CD4-positive, alpha-beta T cell (primary cell): Measurements from ENCODE around the gene CDC42BPG. TPM values are rescaled to one million over a fixed set of nuclear protein-coding genes. Genes with fewer than 3 reads are reported as not detected.

Experiments
- ATAC-seq: fragments of 200-7000 bp; cut with Tn5 transposase; one replicate; pipeline ENCODE4 v1.10.0; 2022; ENCODE audit warnings: mild to moderate bottlenecking; ENCODE audit not compliant: poor library complexity
- CTCF ChIA-PET: fragments of 350-600 bp; sonication (Branson Sonifier 250); formaldehyde crosslinking; loops from one replicate; lab custom pipeline; 2021; ENCODE audit warnings: antibody characterized with exemption, inconsistent platforms; lab: Charles Lee
- POLR2A ChIA-PET: fragments of 350-600 bp; sonication (Branson Sonifier 250); formaldehyde crosslinking; loops from one replicate; lab custom pipeline; 2021; ENCODE audit warnings: antibody characterized with exemption, inconsistent platforms; lab: Charles Lee
- DNase-seq, 14 experiments: peaks; one replicate each; pipeline ENCODE4 v3.0.0-alpha.2; 2013 to 2020; ENCODE audit warnings: mixed read lengths in 2 of 14
- H3K27ac ChIP-seq, 2 donors: one replicate each; pipeline versions ENCODE4 v1.5.1 to v1.7.0; 2013; ENCODE audit warnings: low read length in 2 of 2, low read depth in 1 of 2, mild to moderate bottlenecking in 1 of 2
- H3K27me3 ChIP-seq, 2 experiments: 1 replicate in 1 of 2; 2 replicates in 1 of 2; pipeline versions ENCODE4 v1.6.1 to v1.7.0; 2013; ENCODE audit warnings: low read length in 2 of 2, control low read depth in 1 of 2, mild to moderate bottlenecking in 1 of 2, moderate library complexity in 1 of 2; ENCODE audit not compliant: insufficient read depth in 2 of 2, control insufficient read depth in 1 of 2
- H3K36me3 ChIP-seq: one replicate; pipeline ENCODE4 v1.6.1; 2013; ENCODE audit warnings: low read length, control low read depth; ENCODE audit not compliant: insufficient read depth
- H3K4me1 ChIP-seq: one replicate; pipeline ENCODE4 v1.6.1; 2013; ENCODE audit warnings: low read length, control low read depth; ENCODE audit not compliant: insufficient read depth
- H3K4me3 ChIP-seq: one replicate; pipeline ENCODE4 v1.5.1; 2013; ENCODE audit warnings: mild to moderate bottlenecking, low read length, moderate library complexity
- H3K9me3 ChIP-seq, 2 experiments: 1 replicate in 1 of 2; 2 replicates in 1 of 2; pipeline versions ENCODE4 v1.6.1 to v1.7.0; 2013; ENCODE audit warnings: low read length in 2 of 2, mild to moderate bottlenecking in 2 of 2, control low read depth in 1 of 2, moderate library complexity in 1 of 2; ENCODE audit not compliant: control insufficient read depth in 1 of 2, insufficient read depth in 1 of 2
- H3K27ac Mint-ChIP-seq: one replicate; pipeline ENCODE4 v1.8.0; 2020; ENCODE audit warnings: mixed read lengths
- H3K27me3 Mint-ChIP-seq: one replicate; pipeline ENCODE4 v1.8.0; 2021; ENCODE audit warnings: mixed read lengths
- H3K36me3 Mint-ChIP-seq: one replicate; pipeline ENCODE4 v1.8.0; 2021; ENCODE audit warnings: low read depth, mixed read lengths
- H3K4me1 Mint-ChIP-seq: one replicate; pipeline ENCODE4 v1.8.0; 2021; ENCODE audit warnings: low read depth, mixed read lengths
- H3K4me3 Mint-ChIP-seq: one replicate; pipeline ENCODE4 v1.8.0; 2020; ENCODE audit warnings: mild to moderate bottlenecking, mixed read lengths
- H3K9me3 Mint-ChIP-seq: one replicate; pipeline ENCODE4 v1.8.0; 2020; ENCODE audit warnings: mixed read lengths
- intact Hi-C, 2 experiments: fragments of 100-400 bp; cut with DNase I in 1 of 2; cut with micrococcal nuclease in 1 of 2; formaldehyde crosslinking; loops; one replicate each; pipeline versions ENCODE4 v1.15.1 to v1.9.0; 2023 to 2025; cut with DNase I, micrococcal nuclease
- total RNA-seq, 174 experiments: library from RNA in 2 of 174; stranded (reverse) in 2 of 174; gene quantifications; one replicate each; pipeline ENCODE4 v1.2.3 and lab custom pipeline; 2021 to 2026
- TF ChIP-seq, protein P1 (sequence below): fragments of 200-600 bp; IDR thresholded peaks from one replicate; pipeline ENCODE4 v1.8.0; 2022; ENCODE audit warnings: antibody characterized with exemption, mild to moderate bottlenecking

The CDC42BPG gene
- total RNA-seq, 2 experiments from 2014 or later, result 6.9 to 9.7 TPM

DNA sequence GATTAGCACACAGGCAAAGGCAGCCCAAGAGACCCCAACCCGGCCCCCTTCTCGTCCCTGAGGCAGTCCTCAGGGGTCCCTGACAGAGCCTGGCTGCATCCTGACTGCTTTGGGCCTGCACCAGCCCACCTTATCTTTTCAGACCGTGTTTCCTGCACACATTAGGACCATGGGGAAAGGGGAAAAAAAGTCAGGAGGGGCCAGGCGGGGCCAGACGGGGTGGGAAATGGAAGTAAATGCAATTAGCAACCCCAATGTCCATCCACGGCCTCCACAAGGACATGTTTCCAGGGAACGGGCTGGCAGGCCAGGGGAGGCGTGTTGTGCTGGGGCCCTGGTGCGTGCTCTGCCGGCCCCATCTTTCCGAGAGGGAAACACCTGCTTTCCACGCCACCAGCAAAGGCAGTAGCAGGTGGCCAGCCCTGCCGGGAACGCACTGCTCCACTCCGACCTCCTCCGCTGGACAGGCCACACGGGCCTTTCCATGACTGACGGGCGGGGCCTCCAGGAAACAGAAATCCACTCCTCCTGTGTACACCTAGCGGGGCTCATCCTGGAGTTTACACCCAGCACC lies 26.5 kb upstream of the CDC42BPG start:
- ChIA-PET CTCF (interaction anchor here (0.8 to 3.7 kb wide), 4 partner anchors 7 to 17 kb away, joined by 3 to 26 read pairs (median 12); partner anchors contain the start of gene EHD1), POLR2A (interaction anchor here (3.5 to 27.2 kb wide), 3 partner anchors 9 to 20 kb away, joined by 87 to 767 read pairs (median 293); partner anchors contain the start of gene EHD1)
- peak overlapping the region; percentile 65 to 70 for H3K27ac ChIP-seq
- H3K9me3 ChIP-seq, result no peaks in the 10 kb centered on the region
- peak overlapping the region; percentile 44 for H3K4me3 ChIP-seq
- Mint-ChIP-seq H3K27ac (peak overlapping the region; percentile 93), H3K9me3 (no peaks in the 10 kb centered on the region), H3K4me1 (peaks cover 89% of the 10 kb centered on the region), H3K27me3 (no peaks in the 10 kb centered on the region), H3K36me3 (peaks cover 85% of the 10 kb centered on the region), H3K4me3 (peak overlapping the region; percentile 82)
- no peak for DNase-seq
- peaks cover 81% of the 10 kb centered on the region for H3K36me3 ChIP-seq
- TF ChIP-seq, protein P1, sequence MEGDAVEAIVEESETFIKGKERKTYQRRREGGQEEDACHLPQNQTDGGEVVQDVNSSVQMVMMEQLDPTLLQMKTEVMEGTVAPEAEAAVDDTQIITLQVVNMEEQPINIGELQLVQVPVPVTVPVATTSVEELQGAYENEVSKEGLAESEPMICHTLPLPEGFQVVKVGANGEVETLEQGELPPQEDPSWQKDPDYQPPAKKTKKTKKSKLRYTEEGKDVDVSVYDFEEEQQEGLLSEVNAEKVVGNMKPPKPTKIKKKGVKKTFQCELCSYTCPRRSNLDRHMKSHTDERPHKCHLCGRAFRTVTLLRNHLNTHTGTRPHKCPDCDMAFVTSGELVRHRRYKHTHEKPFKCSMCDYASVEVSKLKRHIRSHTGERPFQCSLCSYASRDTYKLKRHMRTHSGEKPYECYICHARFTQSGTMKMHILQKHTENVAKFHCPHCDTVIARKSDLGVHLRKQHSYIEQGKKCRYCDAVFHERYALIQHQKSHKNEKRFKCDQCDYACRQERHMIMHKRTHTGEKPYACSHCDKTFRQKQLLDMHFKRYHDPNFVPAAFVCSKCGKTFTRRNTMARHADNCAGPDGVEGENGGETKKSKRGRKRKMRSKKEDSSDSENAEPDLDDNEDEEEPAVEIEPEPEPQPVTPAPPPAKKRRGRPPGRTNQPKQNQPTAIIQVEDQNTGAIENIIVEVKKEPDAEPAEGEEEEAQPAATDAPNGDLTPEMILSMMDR, result no peak
- ATAC-seq, result no peak
- intact Hi-C loops, result no loop called here
- H3K4me1 ChIP-seq, result peaks cover 99% of the 10 kb centered on the region
- H3K27me3 ChIP-seq, result no peaks in the 10 kb centered on the region

DNA sequence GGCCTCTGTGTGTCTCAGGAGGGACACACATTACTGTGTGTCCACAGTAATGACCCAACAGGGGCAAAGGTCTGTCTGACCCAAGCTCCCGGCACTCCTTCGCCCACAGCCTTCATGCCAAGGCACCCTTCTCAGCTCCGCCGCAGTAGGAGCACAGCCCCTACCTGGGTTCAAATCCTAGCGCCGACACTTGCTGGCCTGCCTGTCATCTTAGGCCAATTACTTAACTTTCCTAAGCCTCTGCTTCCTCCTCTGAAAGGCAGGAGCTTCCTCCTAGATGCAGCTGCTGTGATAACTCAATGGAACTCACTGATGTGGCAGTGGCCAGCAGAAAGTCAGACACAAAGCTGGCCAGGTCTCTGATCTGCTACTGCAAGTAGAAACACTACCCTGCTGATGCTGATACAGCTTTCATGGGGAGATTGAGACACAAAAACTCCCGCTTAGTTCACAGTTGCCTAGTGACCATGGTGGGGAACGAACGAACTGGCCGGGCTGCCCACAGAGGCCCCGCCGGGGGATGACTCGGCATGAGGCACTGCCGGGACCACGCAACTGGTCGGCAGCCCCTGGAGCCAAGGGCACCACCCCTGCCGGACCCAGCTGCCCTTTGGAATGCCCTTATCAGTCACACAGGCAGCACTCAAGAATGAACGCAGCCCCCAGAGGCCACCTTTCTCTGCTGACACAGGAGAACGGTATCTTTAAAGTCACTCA lies 25.9 kb upstream of the CDC42BPG start:
- H3K4me3 Mint-ChIP-seq, result peak overlapping the region; percentile 82
- H3K27me3 ChIP-seq, result no peaks in the 10 kb centered on the region
- no peaks in the 10 kb centered on the region for H3K9me3 Mint-ChIP-seq
- peaks cover 75% of the 10 kb centered on the region for H3K36me3 ChIP-seq
- peak overlapping the region; percentile 44 for H3K4me3 ChIP-seq
- peaks cover 99% of the 10 kb centered on the region for H3K4me1 ChIP-seq
- CTCF ChIA-PET, result interaction anchor here (0.8 to 3.7 kb wide), 6 partner anchors 8 to 26 kb away, joined by 3 to 26 read pairs (median 14); partner anchors contain the start of genes CDC42BPG and EHD1
- intact Hi-C loops, result no loop called here
- TF ChIP-seq, protein P1, result no peak
- no peaks in the 10 kb centered on the region for H3K9me3 ChIP-seq
- peak overlapping the region; percentile 93 for H3K27ac Mint-ChIP-seq
- peaks cover 89% of the 10 kb centered on the region for H3K4me1 Mint-ChIP-seq
- peak in 2 of 14 experiments; percentile 65 to 75 for DNase-seq
- H3K36me3 Mint-ChIP-seq, result peaks cover 85% of the 10 kb centered on the region
- no peaks in the 10 kb centered on the region for H3K27me3 Mint-ChIP-seq
- POLR2A ChIA-PET, result interaction anchor here (3.5 to 27.2 kb wide), 3 partner anchors 10 to 19 kb away, joined by 87 to 767 read pairs (median 293); partner anchors contain the start of gene EHD1
- ATAC-seq, result no peak
- H3K27ac ChIP-seq, result peak overlapping the region; percentile 65 to 70

DNA sequence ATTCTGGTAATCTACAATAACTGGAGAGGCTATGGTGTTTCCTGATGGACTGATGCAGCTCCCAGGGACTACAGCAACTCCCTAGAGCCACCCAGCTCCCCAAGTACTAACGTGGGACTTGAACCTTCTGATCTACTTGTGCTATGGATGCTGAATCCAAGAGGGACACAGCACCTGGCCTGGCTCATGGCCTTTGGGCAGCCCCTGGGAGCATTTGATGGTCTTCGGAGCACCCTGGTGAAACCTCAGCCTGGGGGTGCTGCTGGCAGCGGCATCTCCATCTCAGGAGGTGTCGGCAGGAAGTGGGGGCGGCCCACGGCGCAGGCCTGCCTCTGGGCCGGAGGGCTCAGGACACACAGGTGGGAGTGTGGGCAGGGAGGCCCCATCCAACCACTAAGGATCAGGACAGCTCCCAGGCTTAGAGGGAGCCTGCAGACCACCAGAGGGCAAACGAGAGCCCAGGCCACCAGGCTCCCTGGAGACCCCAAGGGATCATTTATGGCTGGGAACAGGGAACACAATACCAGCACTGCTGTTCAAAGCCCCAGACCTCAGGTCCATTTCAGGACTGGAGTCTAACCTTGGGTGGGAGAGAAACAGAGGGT lies 25.2 kb upstream of the CDC42BPG start:
- Mint-ChIP-seq H3K9me3 (no peaks in the 10 kb centered on the region), H3K27ac (peak overlapping the region; percentile 93), H3K36me3 (peaks cover 83% of the 10 kb centered on the region), H3K27me3 (no peaks in the 10 kb centered on the region), H3K4me1 (peaks cover 89% of the 10 kb centered on the region), H3K4me3 (peak overlapping the region; percentile 82)
- no peak for ATAC-seq
- TF ChIP-seq, protein P1, result no peak
- CTCF ChIA-PET, result interaction anchor here (0.8 to 3.7 kb wide), 10 partner anchors 8 to 25 kb away, joined by 3 to 26 read pairs (median 10); partner anchors contain the start of genes CDC42BPG and EHD1
- DNase-seq, result peak in 4 of 14 experiments; percentile 43 to 59 (median 48)
- peak overlapping the region; percentile 65 to 70 for H3K27ac ChIP-seq
- no peaks in the 10 kb centered on the region for H3K27me3 ChIP-seq
- H3K36me3 ChIP-seq, result peaks cover 73% of the 10 kb centered on the region
- peak overlapping the region; percentile 44 for H3K4me3 ChIP-seq
- intact Hi-C loops, result loop anchor here in 1 of 2 experiments (1.0 to 10.0 kb wide), 2 partner anchors 10 to 95 kb away; partner anchors contain the start of gene SF1
- POLR2A ChIA-PET, result interaction anchor here (1.0 to 27.2 kb wide), 5 partner anchors 10 to 245 kb away, joined by 3 to 767 read pairs (median 87); partner anchors contain the start of gene EHD1
- no peaks in the 10 kb centered on the region for H3K9me3 ChIP-seq
- peaks cover 99% of the 10 kb centered on the region for H3K4me1 ChIP-seq
